ENCODE results near the gene LIPE. TPM values are rescaled to one million over a fixed set of nuclear protein-coding genes. Genes with fewer than 3 reads are reported as not detected.

Gene LIPE
- total RNA-seq, 1 donor from 2014 or later, result 3.2 TPM

DNA sequence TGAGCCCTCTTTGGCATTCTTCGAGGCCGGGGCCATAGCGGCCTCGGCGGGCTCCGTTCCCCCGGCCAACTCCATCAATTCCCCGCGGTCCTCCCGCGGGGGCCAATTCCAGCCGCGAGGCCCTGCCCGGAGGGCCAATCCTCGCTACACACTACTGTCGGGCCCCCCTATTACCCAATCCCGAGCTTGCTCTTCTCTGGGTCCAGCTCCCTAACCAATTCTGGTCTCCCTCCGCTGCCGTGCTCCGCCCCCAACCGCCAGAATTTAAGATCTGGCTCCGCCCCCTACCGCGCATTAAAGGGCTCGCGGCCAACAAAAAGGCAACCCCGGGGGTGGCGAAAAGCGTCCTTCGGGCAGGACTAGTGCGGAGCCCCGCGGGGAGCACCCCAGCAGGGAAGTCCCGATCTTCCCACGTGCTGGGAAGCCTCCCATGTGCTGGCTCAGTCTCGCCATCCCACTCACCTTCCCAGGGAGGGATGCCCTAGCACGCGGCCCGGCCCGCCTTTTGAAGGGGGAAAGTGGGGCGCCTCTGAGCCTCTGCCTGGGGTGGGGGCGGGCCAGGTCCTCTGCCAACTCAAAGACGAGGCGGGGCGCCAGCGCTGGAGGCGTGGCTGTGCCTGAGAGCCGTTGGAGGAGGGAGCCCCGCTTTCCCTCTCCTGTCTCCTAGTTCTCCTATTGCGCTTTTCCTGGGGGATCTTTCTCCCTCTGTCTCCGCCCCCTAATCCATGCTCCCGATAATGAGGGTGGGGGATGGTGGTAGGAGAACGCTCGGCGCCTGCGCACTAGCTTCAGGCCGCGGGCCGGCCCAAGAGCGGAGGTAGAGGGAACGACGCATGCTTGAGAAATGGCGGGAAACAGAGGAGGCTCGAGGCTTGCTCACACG is 3.5 kb downstream of the LIPE start:
- TF ChIP-seq CTCF (IDR thresholded peaks at IDR 0.05), result no peak
- peak overlapping the region; percentile 67 for H3K4me3 ChIP-seq
- H3K4me1 ChIP-seq, result peaks cover 43% of the 10 kb centered on the region
- H3K27ac ChIP-seq, result peak overlapping the region; percentile 53
- no peaks in the 10 kb centered on the region for H3K9me3 ChIP-seq
- peak; percentile 95 for ATAC-seq
- H3K27me3 ChIP-seq (ENCODE audit: low read depth), result peaks cover 5% of the 10 kb centered on the region
- peak; percentile 88 for DNase-seq
- intact Hi-C loops (cut with DNase I), result no loop called here
- H3K36me3 ChIP-seq, result peaks cover 6% of the 10 kb centered on the region

DNA sequence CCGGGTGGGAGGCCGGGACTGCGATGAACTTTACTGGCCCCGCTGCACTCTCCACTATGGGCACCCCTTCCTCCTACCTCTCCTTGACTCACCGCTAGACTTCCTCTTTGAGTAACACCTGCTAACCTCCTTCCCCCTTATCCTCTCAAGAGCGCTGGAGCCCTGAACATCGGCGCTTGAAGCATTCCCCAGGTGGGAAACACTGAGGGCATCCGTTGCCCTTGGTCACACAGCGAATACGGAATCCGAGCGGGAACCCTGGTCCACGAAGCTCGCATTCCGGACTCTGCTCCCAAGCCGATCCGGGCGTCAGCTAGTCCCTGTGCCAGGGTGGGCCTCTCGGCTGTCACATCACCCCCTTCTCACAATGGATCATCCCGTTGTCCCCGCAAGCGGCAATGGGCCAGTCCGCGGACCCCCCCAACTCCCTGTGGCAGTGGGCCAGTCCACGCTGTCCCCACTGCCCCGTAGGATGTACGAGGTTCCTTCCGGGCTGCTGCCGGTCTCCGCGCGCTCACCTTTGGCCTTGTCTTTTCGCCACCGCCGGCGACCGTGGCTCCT is 4.2 kb downstream of the LIPE start:
- TF ChIP-seq CTCF (IDR thresholded peaks at IDR 0.05), result no peak
- Histone ChIP-seq H3K36me3 (peaks cover under 1% of the 10 kb centered on the region), H3K27me3 (ENCODE audit: low read depth) (peaks cover 5% of the 10 kb centered on the region), H3K4me3 (peak overlapping the region; percentile 67), H3K4me1 (peaks cover 43% of the 10 kb centered on the region), H3K27ac (peak overlapping the region; percentile 53), H3K9me3 (no peaks in the 10 kb centered on the region)
- ATAC-seq (peak; percentile 44 to 63), DNase-seq (no peak)
- intact Hi-C loops (cut with DNase I), result no loop called here

- intact Hi-C loops (cut with DNase I), result no loop called here
- Histone ChIP-seq H3K9me3 (no peaks in the 10 kb centered on the region), H3K4me3 (peak overlapping the region; percentile 67), H3K27ac (peak overlapping the region; percentile 53), H3K27me3 (ENCODE audit: low read depth) (peaks cover 5% of the 10 kb centered on the region), H3K4me1 (peaks cover 43% of the 10 kb centered on the region), H3K36me3 (no peaks in the 10 kb centered on the region)
- DNase-seq, result no peak
- no peak for ATAC-seq
- TF ChIP-seq CTCF (IDR thresholded peaks at IDR 0.05), result no peak
These were observed 4.9 kb downstream of the LIPE start for GRCh38 chr19:42422092-42422900.

GRCh38 chr19:42421591-42422031 is 5.6 kb downstream of the LIPE start:
- H3K9me3 ChIP-seq, result no peaks in the 10 kb centered on the region
- no peak overlapping the region for H3K4me3 ChIP-seq
- no peak for TF ChIP-seq CTCF (IDR thresholded peaks at IDR 0.05)
- DNase-seq (no peak), ATAC-seq (no peak)
- H3K36me3 ChIP-seq, result no peaks in the 10 kb centered on the region
- peaks cover 43% of the 10 kb centered on the region for H3K4me1 ChIP-seq
- intact Hi-C loops (cut with DNase I), result no loop called here
- no peak overlapping the region for H3K27ac ChIP-seq
- H3K27me3 ChIP-seq (ENCODE audit: low read depth), result peaks cover 5% of the 10 kb centered on the region

DNA sequence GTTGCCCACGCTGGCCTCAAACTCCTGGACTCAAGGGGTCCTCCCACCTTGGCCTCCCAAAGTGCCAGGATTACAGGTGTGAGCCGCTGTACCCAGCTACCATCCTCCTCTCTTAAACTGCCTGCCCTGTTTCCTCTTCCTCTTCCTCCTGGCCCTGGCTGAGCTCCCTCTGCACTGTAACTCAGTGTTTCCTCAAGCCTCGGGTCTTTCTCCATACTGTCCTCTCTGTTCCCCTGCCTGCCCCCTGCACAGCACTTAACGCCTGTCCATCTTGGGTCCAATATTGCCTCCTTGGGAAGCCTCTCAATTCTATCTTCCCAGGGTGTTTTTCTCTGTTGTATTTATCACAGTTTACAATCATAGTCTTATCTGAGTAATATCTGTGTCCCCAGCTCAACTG is 6.1 kb downstream of the LIPE start:
- no peaks in the 10 kb centered on the region for H3K36me3 ChIP-seq
- peaks cover 43% of the 10 kb centered on the region for H3K4me1 ChIP-seq
- no peak for TF ChIP-seq CTCF (IDR thresholded peaks at IDR 0.05)
- no peak for DNase-seq
- intact Hi-C loops (cut with DNase I), result no loop called here
- H3K9me3 ChIP-seq, result no peaks in the 10 kb centered on the region
- peaks cover 5% of the 10 kb centered on the region for H3K27me3 ChIP-seq (ENCODE audit: low read depth)
- H3K27ac ChIP-seq, result no peak overlapping the region
- ATAC-seq, result no peak
- H3K4me3 ChIP-seq, result no peak overlapping the region
